Kidney capillary endothelial cell (primary cell): ENCODE measurements around the gene KREMEN1.

Source experiments
- DNase-seq: peaks from one replicate; pipeline ENCODE4 v3.0.0-alpha.2; 2018; ENCODE audit warnings: low spot score

KREMEN1 gene

GRCh38 chr22:29128891-29129807 lies 56.3 kb downstream of the KREMEN1 start:
- DNase-seq: no peak

- DNase-seq: no peak
Measured at GRCh38 chr22:29129808-29130140, 56.9 kb downstream of the KREMEN1 start.

- DNase-seq: no peak
Measured at GRCh38 chr22:29130476-29130875, 57.6 kb downstream of the KREMEN1 start.

- no peak for DNase-seq
Measured at GRCh38 chr22:29133603-29134133, 60.8 kb downstream of the KREMEN1 start.

GRCh38 chr22:29134448-29134847 lies 61.6 kb downstream of the KREMEN1 start:
- DNase-seq: no peak

GRCh38 chr22:29136782-29137700 lies 64.2 kb downstream of the KREMEN1 start:
- no peak for DNase-seq

GRCh38 chr22:29138556-29139305 lies 65.9 kb downstream of the KREMEN1 start:
- no peak for DNase-seq

- DNase-seq: no peak
Measured at GRCh38 chr22:29139965-29140782, 67.3 kb downstream of the KREMEN1 start.

GRCh38 chr22:29141078-29141688 lies 68.3 kb downstream of the KREMEN1 start:
- no peak for DNase-seq

GRCh38 chr22:29142116-29142515 lies 69.3 kb downstream of the KREMEN1 start:
- no peak for DNase-seq

- DNase-seq: no peak
Measured at GRCh38 chr22:29143941-29144785, 71.3 kb downstream of the KREMEN1 start.

- no peak for DNase-seq
Measured at GRCh38 chr22:29144786-29145160, 71.9 kb downstream of the KREMEN1 start.

GRCh38 chr22:29145321-29146072 lies 72.7 kb downstream of the KREMEN1 start:
- DNase-seq: no peak

GRCh38 chr22:29146091-29146560 lies 73.3 kb downstream of the KREMEN1 start:
- no peak for DNase-seq

- no peak for DNase-seq
Measured at GRCh38 chr22:29146771-29147170, 73.9 kb downstream of the KREMEN1 start.

GRCh38 chr22:29147331-29147899 lies 74.6 kb downstream of the KREMEN1 start:
- DNase-seq: no peak

GRCh38 chr22:29148036-29148435 lies 75.2 kb downstream of the KREMEN1 start:
- DNase-seq: no peak

GRCh38 chr22:29148826-29149225 lies 76.0 kb downstream of the KREMEN1 start:
- DNase-seq: no peak
